Mononuclear cell (primary cell): ENCODE data around the gene NPY2R. TPM values are rescaled to one million over a fixed set of nuclear protein-coding genes. Genes with fewer than 3 reads are reported as not detected.

Experiments used
- H3K27me3 ChIP-seq: 2 replicates; pipeline ENCODE4 v1.6.0; 2011; ENCODE audit warnings: low read length, control low read depth; ENCODE audit not compliant: insufficient read depth
- H3K4me1 ChIP-seq: 2 replicates; pipeline ENCODE4 v1.5.1; 2011; ENCODE audit warnings: mild to moderate bottlenecking, low read length, control low read depth; ENCODE audit not compliant: insufficient read depth
- H3K4me3 ChIP-seq: 2 replicates; pipeline ENCODE4 v1.5.1; 2011; ENCODE audit warnings: mild to moderate bottlenecking, low read length, moderate library complexity
- H3K9me3 ChIP-seq: 2 replicates; pipeline ENCODE4 v1.5.1; 2011; ENCODE audit warnings: low read depth, mild to moderate bottlenecking, control low read depth, low read length
- total RNA-seq: library from RNA; depleted of rRNA; stranded (reverse); fragments of >200 nt; gene quantifications from one replicate; pipeline ENCODE4 v1.2.3, GENCODE V29; 2012

The NPY2R gene
- total RNA-seq: not detected

DNA sequence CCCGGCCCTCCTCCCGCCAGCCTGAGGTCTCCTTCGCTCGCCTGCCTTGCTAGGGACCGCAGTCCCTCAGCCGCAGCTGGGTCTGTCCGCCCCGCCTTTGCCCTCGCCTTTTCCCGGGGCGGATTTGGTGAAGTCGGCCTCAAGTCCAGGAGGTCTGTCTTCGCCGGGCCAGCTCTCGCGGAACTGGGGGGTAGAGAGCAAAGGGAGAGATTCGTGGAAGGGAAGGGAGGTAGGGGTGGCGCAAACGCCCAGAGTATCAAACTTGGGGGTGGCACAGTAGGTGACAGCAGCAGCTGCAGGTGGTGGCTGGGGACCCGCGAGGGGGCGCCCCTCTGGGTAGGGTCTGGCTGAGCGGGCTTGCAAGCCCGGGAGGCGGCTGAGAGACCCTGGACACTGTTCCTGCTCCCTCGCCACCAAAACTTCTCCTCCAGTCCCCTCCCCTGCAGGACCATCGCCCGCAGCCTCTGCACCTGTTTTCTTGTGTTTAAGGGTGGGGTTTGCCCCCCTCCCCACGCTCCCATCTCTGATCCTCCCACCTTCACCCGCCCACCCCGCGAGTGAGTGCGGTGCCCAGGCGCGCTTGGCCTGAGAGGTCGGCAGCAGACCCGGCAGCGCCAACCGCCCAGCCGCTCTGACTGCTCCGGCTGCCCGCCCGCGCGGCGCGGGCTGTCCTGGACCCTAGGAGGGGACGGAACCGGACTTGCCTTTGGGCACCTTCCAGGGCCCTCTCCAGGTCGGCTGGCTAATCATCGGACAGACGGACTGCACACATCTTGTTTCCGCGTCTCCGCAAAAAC lies at the start of gene NPY2R:
Gene NPY2R (plus strand): TSS at position 379 of the 797 bp plus-strand sequence. CDS start 5,304 bp downstream, outside the sequence.
- Histone ChIP-seq H3K4me3 (no peak within 1 kb of the TSS), H3K4me1 (no peaks in the 10 kb centered on the region), H3K9me3 (no peaks in the 10 kb centered on the region), H3K27me3 (peaks cover 31% of the 10 kb centered on the region)

DNA sequence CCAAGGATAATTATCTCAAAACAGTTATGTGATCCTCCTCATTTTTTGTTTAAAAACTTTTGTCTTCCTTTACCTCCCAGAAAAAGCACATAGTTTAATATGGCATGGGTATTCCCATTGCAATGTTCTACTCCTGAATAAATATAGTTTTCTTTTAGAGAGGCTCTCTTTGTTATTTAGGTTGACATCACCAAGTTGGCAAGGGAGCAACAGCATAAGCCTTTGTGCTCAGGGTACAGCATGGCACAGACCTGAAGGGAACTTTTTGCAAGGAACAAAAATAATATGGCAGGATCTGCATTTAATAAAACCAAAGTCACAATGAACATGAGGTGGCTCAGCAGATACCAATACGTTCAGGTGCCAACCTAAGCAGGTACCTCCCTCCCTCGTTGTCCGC lies 47.1 kb upstream of the NPY2R start:
- no peak overlapping the region for H3K4me3 ChIP-seq
- H3K4me1 ChIP-seq: no peaks in the 10 kb centered on the region
- no peaks in the 10 kb centered on the region for H3K9me3 ChIP-seq
- H3K27me3 ChIP-seq: no peaks in the 10 kb centered on the region

GRCh38 chr4:155164718-155165117 lies 43.7 kb upstream of the NPY2R start:
- Histone ChIP-seq H3K4me1 (no peaks in the 10 kb centered on the region), H3K9me3 (no peaks in the 10 kb centered on the region), H3K4me3 (no peak overlapping the region), H3K27me3 (no peaks in the 10 kb centered on the region)

DNA sequence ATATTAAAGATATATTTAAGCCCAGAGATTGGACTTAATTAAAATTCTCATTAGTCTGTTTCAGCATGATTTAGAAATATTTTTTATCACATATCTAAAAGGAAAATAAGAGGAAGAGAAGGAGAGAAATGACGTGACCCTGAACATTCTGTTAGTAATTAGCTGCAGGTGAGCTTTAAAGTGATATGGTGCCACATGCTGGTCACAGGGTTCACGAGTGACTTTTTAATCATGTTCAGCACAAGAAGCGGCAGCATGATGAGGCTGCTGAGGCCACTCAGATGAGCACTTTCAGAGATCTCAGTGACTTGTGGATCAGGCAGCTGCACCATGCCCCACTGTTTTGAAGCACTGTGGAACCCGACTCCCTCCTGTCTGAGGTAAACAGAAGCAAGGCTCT lies 37.9 kb upstream of the NPY2R start:
- Histone ChIP-seq H3K9me3 (no peaks in the 10 kb centered on the region), H3K27me3 (no peaks in the 10 kb centered on the region), H3K4me3 (no peak overlapping the region), H3K4me1 (no peaks in the 10 kb centered on the region)

- Histone ChIP-seq H3K4me1 (no peaks in the 10 kb centered on the region), H3K4me3 (no peak overlapping the region), H3K27me3 (no peaks in the 10 kb centered on the region), H3K9me3 (no peaks in the 10 kb centered on the region)
Observed at GRCh38 chr4:155173371-155173770, 35.1 kb upstream of the NPY2R start.

- H3K4me1 ChIP-seq: no peaks in the 10 kb centered on the region
- no peak overlapping the region for H3K4me3 ChIP-seq
- H3K9me3 ChIP-seq: no peaks in the 10 kb centered on the region
- H3K27me3 ChIP-seq: no peaks in the 10 kb centered on the region
Observed at GRCh38 chr4:155174668-155175067, 33.8 kb upstream of the NPY2R start.

DNA sequence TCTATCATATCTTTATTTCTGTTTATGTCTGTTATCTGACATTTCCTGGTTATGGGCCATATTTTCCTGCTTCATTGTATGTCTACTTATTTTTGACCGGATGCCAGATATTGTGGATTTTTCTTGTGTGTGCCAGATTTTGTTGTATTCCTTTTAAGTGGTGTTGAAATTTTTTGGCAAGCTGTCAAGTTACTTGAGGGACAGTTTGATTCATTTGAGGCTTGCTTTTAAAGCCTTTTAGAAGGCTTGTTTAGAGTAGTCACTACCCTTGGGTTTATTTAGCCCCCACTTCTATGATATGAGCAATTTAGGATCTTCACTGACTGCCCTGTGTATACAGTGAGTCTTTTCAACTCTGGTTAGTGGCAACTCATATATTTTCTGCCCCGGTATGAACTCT lies 29.2 kb upstream of the NPY2R start:
- no peaks in the 10 kb centered on the region for H3K9me3 ChIP-seq
- H3K27me3 ChIP-seq: no peaks in the 10 kb centered on the region
- H3K4me3 ChIP-seq: no peak overlapping the region
- no peaks in the 10 kb centered on the region for H3K4me1 ChIP-seq

GRCh38 chr4:155186972-155187371 lies 21.5 kb upstream of the NPY2R start:
- Histone ChIP-seq H3K4me1 (no peaks in the 10 kb centered on the region), H3K9me3 (no peaks in the 10 kb centered on the region), H3K4me3 (no peak overlapping the region)

DNA sequence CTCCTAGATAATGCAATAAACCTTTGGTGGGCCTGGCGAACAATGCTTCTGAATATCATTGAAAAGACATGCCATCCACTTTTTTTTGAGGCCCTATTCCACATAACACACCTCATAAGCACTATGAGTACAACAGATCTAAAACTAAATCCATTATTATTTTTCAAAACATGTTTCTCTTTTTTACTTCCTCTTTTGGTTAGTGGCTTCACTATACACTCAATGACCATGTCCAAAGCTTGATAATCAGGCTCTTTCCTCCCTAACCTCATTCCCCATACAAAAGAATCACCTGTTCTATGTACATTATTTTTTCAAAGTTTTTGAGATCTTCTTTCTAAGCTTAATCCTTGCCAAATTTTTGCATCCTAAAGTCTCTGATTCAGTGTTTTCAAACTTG lies 20.4 kb upstream of the NPY2R start:
- H3K4me3 ChIP-seq: no peak overlapping the region
- no peaks in the 10 kb centered on the region for H3K4me1 ChIP-seq
- no peaks in the 10 kb centered on the region for H3K27me3 ChIP-seq
- H3K9me3 ChIP-seq: no peaks in the 10 kb centered on the region

More at GRCh38 chr4:155186972-155187371, 21.5 kb upstream of the NPY2R start:
- no peaks in the 10 kb centered on the region for H3K27me3 ChIP-seq

- no peak overlapping the region for H3K4me3 ChIP-seq
Observed at GRCh38 chr4:155190099-155190498, 18.3 kb upstream of the NPY2R start.

DNA sequence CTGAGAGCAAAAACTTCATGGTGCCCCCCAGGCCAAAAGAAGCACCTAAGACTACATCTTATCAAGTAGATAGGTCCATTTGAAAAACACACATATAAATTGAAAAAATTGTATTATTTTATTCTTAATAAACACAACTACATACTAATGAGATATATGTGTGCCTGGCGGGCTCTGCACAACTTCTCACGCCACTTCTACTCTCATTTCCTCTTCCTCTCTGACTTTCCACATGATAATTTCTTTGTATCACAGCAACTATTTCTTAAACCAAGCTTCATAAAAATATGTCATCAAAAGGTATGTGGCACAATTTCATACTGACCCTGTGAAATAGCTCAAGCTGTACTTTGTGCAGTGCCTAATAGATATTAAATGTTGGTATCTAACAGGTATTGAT lies 10.7 kb upstream of the NPY2R start:
- no peak overlapping the region for H3K4me3 ChIP-seq
- no peaks in the 10 kb centered on the region for H3K9me3 ChIP-seq
- H3K4me1 ChIP-seq: no peaks in the 10 kb centered on the region
- H3K27me3 ChIP-seq: no peaks in the 10 kb centered on the region

More at GRCh38 chr4:155190099-155190498, 18.3 kb upstream of the NPY2R start:
- H3K4me1 ChIP-seq: no peaks in the 10 kb centered on the region
- no peaks in the 10 kb centered on the region for H3K9me3 ChIP-seq
- no peaks in the 10 kb centered on the region for H3K27me3 ChIP-seq

GRCh38 chr4:155207534-155208257 lies 740 bp upstream of the NPY2R start:
- H3K4me3 ChIP-seq: no peak overlapping the region
- no peaks in the 10 kb centered on the region for H3K9me3 ChIP-seq
- H3K27me3 ChIP-seq: peaks cover 31% of the 10 kb centered on the region
- no peaks in the 10 kb centered on the region for H3K4me1 ChIP-seq

- Histone ChIP-seq H3K27me3 (no peaks in the 10 kb centered on the region), H3K4me1 (no peaks in the 10 kb centered on the region), H3K4me3 (no peak overlapping the region), H3K9me3 (no peaks in the 10 kb centered on the region)
Observed at GRCh38 chr4:155220025-155220424, 11.6 kb downstream of the NPY2R start.

DNA sequence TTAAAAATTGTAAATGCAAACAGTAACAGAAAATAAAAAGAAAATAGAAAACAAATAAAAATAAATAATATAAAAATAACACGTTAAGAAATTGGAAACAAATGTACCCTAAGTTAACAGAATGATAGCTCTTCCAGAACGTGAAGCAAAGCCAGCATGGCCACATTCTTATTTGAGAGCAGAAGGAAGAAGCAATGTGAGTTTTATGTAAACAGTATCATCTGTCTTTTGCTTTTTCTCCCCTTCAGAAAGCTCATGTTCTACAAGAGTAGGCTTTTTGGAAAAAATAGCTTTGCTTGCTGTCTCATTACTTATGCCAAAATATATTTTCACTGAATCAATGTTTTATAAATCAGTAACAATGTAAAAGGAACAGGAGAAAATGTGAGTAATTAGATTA lies 18.7 kb downstream of the NPY2R start:
- Histone ChIP-seq H3K9me3 (no peaks in the 10 kb centered on the region), H3K4me1 (no peaks in the 10 kb centered on the region), H3K27me3 (no peaks in the 10 kb centered on the region), H3K4me3 (no peak overlapping the region)

- Histone ChIP-seq H3K9me3 (no peaks in the 10 kb centered on the region), H3K4me3 (no peak overlapping the region), H3K4me1 (no peaks in the 10 kb centered on the region), H3K27me3 (no peaks in the 10 kb centered on the region)
Observed at GRCh38 chr4:155228713-155229112, 20.3 kb downstream of the NPY2R start.
